ENCODE measurements around the gene OR1L8.

Gene OR1L8

GRCh38 chr9:122518841-122519240 is 64.3 kb downstream of the OR1L8 start, which contains the start of gene OR1J4:
Gene OR1J4 (plus strand): TSS chr9:122519141. CDS start chr9:122519141, 0 bp downstream.
- H4K20me1 ChIP-seq (ENCODE audit: control insufficient read depth, insufficient read depth, low read depth, low read length), result no peaks in the 10 kb centered on the region
- no peak within 1 kb of the TSS for H3K4me3 ChIP-seq (ENCODE audit: low read length)
- peaks cover 5% of the 10 kb centered on the region; the same call in 1 of the 2 replicates for H3K27me3 ChIP-seq (ENCODE audit: control insufficient read depth, low read length)
- no peaks in the 10 kb centered on the region for H3K4me1 ChIP-seq (ENCODE audit: control insufficient read depth, low read length)
- no peaks in the 10 kb centered on the region for H3K9me2 ChIP-seq (replicated peaks; ENCODE audit: control insufficient read depth, low read length)
- H3K36me3 ChIP-seq (ENCODE audit: control insufficient read depth, low read length), result no peaks in the 10 kb centered on the region
- no peaks in the 10 kb centered on the region for H3K9me3 ChIP-seq (ENCODE audit: control insufficient read depth, insufficient read depth, low read length)
- no peak within 1 kb of the TSS for H3K27ac ChIP-seq (ENCODE audit: low read depth, low read length)
- H3K79me2 ChIP-seq (ENCODE audit: control insufficient read depth, low read length), result no peaks in the 10 kb centered on the region
- no peak within 1 kb of the TSS for H3K4me2 ChIP-seq (ENCODE audit: low read length)
- no peak for TF ChIP-seq EZH2phosphoT487 (IDR thresholded peaks at IDR 0.05; ENCODE audit: borderline replicate concordance, low read length)
- TF ChIP-seq CTCF (IDR thresholded peaks at IDR 0.05; ENCODE audit: low read depth, low read length, poor library complexity, severe bottlenecking), result no peak
- no peaks in the 10 kb centered on the region for H3F3A ChIP-seq (ENCODE audit: control insufficient read depth, insufficient read depth)

- Histone ChIP-seq H3K4me2 (ENCODE audit: low read length) (no peak overlapping the region), H3K36me3 (ENCODE audit: control insufficient read depth, low read length) (no peaks in the 10 kb centered on the region), H3K9me3 (ENCODE audit: control insufficient read depth, insufficient read depth, low read length) (no peaks in the 10 kb centered on the region), H3K79me2 (ENCODE audit: control insufficient read depth, low read length) (no peaks in the 10 kb centered on the region), H3K27ac (ENCODE audit: low read depth, low read length) (no peak overlapping the region), H3K4me1 (ENCODE audit: control insufficient read depth, low read length) (no peaks in the 10 kb centered on the region), H3K9me2 (replicated peaks; ENCODE audit: control insufficient read depth, low read length) (no peaks in the 10 kb centered on the region), H4K20me1 (ENCODE audit: control insufficient read depth, insufficient read depth, low read depth, low read length) (no peaks in the 10 kb centered on the region), H3K4me3 (ENCODE audit: low read length) (no peak overlapping the region), H3F3A (ENCODE audit: control insufficient read depth, insufficient read depth) (no peaks in the 10 kb centered on the region), H3K27me3 (ENCODE audit: control insufficient read depth, low read length) (peaks cover 5% of the 10 kb centered on the region; the same call in 1 of the 2 replicates)
- TF ChIP-seq EZH2phosphoT487 (IDR thresholded peaks at IDR 0.05; ENCODE audit: borderline replicate concordance, low read length), result no peak
- no peak for TF ChIP-seq CTCF (IDR thresholded peaks at IDR 0.05; ENCODE audit: low read depth, low read length, poor library complexity, severe bottlenecking)
These were observed 65.0 kb downstream of the OR1L8 start for GRCh38 chr9:122518226-122518625.

Measured in DOHH2 (cell line).